GM12873 (cell line): ENCODE data around the gene BPTF.

Experiments used
- CTCF ChIP-seq: IDR thresholded peaks from 2 replicates; pipeline ENCODE4 v1.5.1; 2012; ENCODE audit warnings: low read depth, mild to moderate bottlenecking, moderate library complexity, low read length, control low read depth; ENCODE audit not compliant: insufficient read depth; ENCODE audit errors: missing control alignments

BPTF gene

GRCh38 chr17:67982686-67983382 is 157.5 kb downstream of the BPTF start:
- no peak for TF ChIP-seq CTCF

GRCh38 chr17:67983383-67983688 is 158.0 kb downstream of the BPTF start:
- no peak for TF ChIP-seq CTCF

- TF ChIP-seq CTCF: no peak
These were observed 165.6 kb downstream of the BPTF start for GRCh38 chr17:67990909-67991308.

GRCh38 chr17:67992548-67993152 is 167.3 kb downstream of the BPTF start:
- TF ChIP-seq CTCF: no peak

- TF ChIP-seq CTCF: no peak
These were observed 168.1 kb downstream of the BPTF start for GRCh38 chr17:67993153-67993997.

- TF ChIP-seq CTCF: no peak
These were observed 168.7 kb downstream of the BPTF start for GRCh38 chr17:67993998-67994361.

GRCh38 chr17:67994817-67995569 is 169.7 kb downstream of the BPTF start:
- no peak for TF ChIP-seq CTCF
